NCI-H2029 (cell line): Measurements from ENCODE around the gene FBXW11.
A peak's percentile ranks its signal among the peaks of the same experiment; 100 is the strongest.
"Not testable (repeated sequence)": the region's sequence is repeated elsewhere in the genome, so short reads cannot be mapped to it uniquely, and the experiment has no call there.

Source experiments
- DNase-seq: peaks from one replicate; lab custom pipeline; 2025; lab: John Stamatoyannopoulos, UW

FBXW11 gene

DNA sequence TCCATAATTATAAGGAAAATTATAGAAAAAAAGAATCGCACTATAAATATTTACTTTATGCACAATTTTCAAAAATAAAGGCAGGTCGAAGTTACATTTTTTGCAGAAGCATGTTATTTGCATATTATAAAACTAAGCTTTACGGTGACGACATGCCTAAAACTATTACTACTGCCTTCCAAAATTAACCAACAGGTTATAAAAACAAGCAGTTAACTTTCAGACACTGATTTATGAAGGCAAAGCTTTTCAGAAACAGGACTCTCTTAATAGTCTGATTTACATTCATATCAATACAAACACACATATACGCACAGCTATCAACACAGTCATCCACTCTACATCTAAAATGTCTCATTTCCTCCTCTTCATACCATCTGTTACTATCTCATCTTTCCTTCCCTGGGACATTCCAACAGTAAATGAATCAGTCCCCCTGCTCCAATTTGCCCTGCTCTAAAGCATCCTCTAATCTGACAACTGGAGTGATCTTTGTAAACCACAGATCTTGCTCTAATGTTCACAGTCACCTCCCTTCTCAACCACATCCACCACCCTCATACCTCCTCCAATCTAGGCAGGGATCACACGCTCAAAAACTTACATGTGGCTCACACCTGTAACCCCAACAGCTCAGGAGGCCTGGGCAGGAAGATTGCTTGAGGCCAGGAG, 21.6 kb downstream of the FBXW11 start:
- no peak for DNase-seq

- DNase-seq, result no peak
Measured at GRCh38 chr5:171981847-171982246, 24.6 kb downstream of the FBXW11 start.

DNA sequence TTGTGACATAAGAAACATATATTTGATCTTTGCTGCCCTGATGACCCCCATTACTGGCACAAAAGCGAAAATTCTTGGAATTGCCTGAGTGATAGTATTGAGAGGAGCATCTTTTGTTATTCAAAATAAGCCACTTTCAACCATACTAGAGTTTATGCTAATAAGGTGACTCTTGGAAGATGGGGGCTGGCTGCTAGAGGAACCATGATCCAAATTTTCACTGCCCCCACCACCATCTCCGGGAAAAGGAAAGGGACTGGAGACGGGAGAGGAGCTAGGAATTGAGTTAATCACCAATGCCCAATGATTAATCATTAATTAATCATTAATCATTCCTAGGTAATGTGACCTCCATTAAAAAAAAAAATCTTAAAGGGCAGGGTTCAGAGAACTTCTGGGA, 25.6 kb downstream of the FBXW11 start:
- no peak for DNase-seq

GRCh38 chr5:171979606-171980005, 26.8 kb downstream of the FBXW11 start:
- no peak for DNase-seq

DNA sequence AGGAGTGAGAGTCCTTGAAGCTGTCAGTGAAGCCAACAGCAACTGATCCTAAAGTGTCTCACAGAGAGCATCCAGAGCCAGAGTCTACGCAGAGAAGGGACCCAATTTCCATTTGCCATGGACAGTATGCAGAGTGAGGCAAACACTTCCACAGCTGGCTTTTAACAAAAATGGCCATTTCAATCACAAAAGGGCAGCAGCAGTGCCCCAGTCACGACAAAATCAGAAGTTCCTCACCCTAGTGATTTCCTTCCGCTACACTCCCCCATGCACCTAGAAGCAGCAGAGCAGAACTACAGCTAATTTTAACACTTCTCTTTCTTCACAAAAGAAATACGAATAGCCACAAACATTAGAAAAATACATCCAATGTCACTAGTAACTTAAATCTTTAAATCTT, 27.9 kb downstream of the FBXW11 start:
- DNase-seq, result no peak

DNA sequence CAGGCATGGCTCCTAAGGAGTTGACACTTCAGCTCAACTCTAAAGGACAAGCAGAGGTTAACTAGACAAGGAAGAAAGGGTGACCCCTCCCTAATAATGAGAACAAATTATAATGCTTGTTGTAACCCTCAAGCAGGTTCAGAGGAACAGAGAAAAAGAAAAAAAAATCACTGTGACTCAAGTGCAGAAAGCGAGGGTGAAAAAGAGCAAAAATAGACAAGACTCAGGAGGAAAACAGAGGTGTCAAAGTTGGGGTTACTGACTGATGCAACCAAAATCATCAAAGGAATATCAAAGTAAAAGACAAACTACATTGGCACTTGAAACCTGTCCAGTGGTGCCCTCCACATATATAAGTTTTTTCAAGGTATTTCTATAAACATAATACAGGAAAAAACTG, 28.4 kb downstream of the FBXW11 start:
- DNase-seq, result no peak

GRCh38 chr5:171977244-171977950, 29.0 kb downstream of the FBXW11 start:
- not testable (repeated sequence) for DNase-seq

DNA sequence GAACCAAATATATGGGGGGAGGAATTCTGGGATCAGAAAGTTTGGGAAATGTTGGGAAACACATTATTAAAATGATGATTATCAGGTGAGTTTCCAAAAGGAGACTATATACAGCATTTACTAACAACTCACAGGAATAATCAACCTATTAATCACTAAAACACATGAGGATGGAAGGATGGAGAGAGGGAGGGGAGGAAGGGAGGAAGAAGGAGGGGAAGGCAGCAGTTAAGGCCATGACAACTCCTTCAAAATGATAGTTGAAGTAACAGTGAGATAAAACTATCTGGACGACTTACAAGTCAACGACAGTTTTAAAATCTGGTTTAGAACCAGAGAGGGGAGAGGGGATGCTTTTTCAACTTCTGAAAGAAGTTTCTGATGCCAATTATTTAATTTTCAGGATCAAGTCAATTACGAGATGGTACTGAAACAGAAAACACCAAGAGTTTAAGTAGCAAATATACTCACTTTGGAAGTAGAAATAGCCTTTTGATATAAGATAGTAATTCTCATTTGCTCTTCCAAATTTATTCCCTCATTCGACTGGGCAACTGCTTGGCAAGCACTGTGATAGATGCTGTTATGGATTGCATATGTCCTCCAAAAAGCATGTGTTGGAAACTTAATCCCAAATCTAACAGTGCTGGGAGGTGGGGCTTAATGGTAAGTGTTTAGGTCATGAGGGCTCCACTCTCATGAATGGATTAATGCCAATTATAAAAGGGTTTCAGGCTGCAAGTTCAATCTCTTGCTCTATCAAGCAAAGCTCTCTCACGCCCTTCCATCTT, 30.4 kb downstream of the FBXW11 start:
- no peak for DNase-seq

GRCh38 chr5:171975262-171975876, 31.1 kb downstream of the FBXW11 start:
- no peak for DNase-seq

GRCh38 chr5:171970826-171971225, 35.6 kb downstream of the FBXW11 start:
- DNase-seq, result no peak

DNA sequence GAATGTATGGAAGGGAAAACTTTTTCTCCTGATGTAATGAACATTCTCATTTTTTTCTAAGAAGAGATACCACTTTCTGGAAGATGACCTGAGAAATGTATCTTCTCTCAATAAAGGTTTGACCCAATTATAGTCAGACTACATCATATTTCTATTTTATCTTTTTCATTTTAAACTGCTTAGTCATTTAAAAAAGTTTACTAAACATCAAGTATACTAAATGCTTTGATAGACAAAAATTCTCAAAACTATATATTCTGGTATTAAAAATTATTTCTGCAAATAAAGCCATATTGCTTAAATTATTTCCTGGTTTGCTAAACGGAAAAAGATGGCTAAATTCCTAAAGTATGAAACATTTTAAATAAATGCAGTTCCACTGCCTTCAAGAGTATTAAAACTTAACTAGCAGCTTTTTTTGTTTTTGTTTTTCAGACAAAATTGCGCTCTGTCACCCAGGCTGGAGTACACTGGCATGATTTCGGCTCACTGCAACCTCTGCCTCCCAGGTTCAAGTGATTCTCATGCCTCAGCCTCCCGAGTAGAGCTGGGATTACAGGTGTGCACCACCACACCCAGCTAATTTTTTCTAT, 37.1 kb downstream of the FBXW11 start:
- no peak for DNase-seq

GRCh38 chr5:171968531-171968930, 37.9 kb downstream of the FBXW11 start:
- no peak for DNase-seq

- no peak for DNase-seq
Measured at GRCh38 chr5:171966964-171967363, 39.5 kb downstream of the FBXW11 start.

DNA sequence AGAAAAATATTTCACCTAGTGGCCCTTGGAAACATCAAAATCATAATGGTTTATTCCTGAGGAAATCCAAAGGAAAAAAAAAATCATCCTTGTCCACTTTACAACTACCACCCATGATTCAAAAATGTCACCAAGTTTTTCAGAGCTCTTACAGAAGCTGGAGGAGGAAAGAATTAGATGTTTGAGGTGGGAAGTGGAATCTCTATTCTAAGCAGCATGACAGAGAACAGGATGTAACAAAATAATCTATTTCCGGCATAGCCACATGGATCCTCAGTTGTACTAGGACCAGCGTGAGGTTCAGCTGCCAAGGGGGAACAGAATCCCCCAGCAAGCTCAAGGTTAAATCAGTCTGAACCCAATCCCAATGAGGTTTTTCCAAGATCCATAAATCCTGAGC, 40.2 kb downstream of the FBXW11 start:
- no peak for DNase-seq

DNA sequence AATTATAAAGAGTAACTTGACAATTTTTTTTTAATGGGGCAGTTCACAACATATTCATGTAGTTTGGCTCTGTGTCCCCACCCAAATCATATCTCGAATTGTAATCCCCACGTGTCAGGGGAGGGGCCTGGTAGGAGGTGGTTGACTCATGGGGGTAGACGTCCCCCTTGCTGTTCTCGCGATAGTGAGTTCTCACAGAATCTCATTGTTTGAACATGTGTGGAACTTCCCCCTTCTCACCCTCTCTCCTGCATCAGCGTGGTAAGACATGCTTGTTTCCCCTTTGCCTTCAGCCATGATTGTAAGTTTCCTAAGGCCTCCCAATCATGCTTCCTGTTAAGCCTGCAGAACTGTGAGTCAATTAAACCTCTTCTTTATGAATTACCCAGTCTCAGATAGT, 40.7 kb downstream of the FBXW11 start:
- no peak for DNase-seq

DNA sequence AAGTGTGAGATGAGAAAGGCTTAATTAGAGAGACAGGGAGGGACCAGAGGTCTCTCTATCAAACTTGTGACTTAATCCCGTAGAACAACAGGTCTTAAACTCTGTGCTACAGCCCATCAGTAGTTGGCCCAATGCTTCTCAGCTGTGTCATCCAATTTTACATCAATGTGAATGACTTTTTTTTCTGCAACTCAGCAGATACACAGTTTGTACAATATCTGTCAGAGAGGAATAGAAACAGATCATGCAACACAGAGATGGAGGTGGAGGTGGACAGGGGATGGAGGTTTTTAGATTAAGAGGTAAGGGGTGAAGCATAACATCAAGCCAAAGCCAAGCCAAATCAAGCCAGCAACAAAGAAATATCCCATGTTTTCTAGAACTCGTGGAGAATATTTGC, 43.0 kb downstream of the FBXW11 start:
- no peak for DNase-seq

- DNase-seq, result no peak
Measured at GRCh38 chr5:171961117-171961516, 45.3 kb downstream of the FBXW11 start.

DNA sequence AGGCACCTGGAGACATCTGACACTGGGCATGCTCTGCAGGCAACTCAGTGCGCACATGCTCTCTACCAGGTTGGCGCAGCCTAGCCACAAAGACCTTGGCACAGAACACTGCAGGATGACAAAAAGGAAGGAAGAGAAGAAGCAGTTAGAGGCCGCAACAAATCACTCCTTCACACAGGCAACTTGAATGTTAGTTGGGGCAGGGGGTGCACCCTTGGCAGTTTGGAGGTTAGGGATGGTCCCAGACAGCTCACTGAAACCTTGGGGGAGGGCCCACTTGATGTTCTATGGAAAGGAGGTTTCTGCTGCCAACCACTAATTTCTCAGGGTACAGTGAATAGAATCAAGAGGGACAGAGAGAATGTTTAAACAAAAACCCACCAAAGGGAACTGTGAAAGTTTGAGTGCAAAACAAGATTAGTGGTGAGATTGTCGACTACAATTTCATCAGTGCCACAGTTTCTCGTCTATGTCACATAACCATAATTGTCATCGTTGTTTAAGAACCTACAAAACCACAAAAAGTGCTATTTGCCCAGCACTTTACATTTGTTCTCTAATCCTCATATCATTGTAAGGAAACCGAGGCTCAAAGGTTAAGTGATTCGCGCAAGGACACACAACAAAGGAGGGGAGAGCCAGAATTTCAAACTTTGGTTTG, 48.7 kb downstream of the FBXW11 start:
- DNase-seq, result peak; percentile 6

DNA sequence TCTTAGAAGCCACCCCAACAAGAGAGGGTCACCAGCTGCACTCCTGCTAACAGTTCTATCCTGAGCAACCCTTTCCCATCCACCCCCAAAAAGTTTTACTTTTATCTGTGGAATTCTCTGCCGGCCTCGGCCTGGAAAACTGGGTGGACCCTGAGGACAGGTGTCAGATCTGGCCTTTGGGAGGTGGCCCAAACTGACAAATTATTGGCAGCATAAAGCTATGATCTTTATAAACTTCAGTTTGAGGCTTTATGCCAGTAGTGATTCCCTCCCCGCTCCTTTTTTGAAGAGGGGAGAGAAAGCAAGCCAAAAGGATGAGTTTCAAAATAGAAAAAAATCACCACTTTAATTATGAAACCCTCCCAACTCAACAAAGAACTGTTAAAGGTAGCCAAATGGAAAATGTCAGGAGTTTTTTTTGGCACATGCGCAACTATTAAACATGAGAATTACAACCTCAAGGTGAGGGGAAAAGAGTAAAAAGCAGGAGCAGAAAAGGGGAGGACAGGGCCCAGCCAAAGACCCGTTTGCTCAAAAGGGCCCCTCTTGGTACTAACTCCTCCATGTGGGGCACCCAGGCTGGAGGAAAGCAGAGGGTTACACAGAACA, 49.4 kb downstream of the FBXW11 start:
- no peak for DNase-seq

- no peak for DNase-seq
Measured at GRCh38 chr5:171956314-171956713, 50.1 kb downstream of the FBXW11 start.

GRCh38 chr5:171955761-171956160, 50.7 kb downstream of the FBXW11 start:
- DNase-seq, result no peak
